ENCODE data around the gene VEPH1. TPM values are rescaled to one million over a fixed set of nuclear protein-coding genes. Genes with fewer than 3 reads are reported as not detected.

The VEPH1 gene
- total RNA-seq, 1 donor from 2014 or later, result 139 TPM

DNA sequence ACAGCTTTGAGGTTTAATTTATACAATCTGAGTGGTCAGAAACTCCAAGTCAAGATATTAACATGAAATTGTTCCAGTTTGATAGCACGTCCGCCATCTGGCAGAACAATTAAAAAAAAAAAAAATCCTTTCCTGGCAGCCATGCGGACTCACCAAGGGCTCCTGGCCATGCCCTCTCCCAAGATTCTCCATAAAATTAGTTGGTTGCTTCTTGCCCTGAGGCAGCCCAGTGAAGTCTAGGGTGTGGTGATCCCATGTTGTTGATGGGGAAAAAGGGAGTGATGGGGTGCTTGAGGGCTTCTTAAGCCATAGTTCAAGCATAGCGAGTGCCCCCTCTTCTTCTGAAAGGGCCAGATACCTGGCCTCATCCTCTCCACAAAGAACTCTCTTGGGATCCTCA is 261.6 kb downstream of the VEPH1 start:
- Histone ChIP-seq H3K27me3 (no peaks in the 10 kb centered on the region), H3K4me1 (no peaks in the 10 kb centered on the region), H3K36me3 (no peaks in the 10 kb centered on the region), H3K27ac (no peak overlapping the region), H3K9me3 (no peaks in the 10 kb centered on the region), H3K4me3 (no peak overlapping the region)
- ATAC-seq, result no peak
- no peak for DNase-seq
- intact Hi-C loops (cut with DNase I), result no loop called here
- TF ChIP-seq, protein P1, sequence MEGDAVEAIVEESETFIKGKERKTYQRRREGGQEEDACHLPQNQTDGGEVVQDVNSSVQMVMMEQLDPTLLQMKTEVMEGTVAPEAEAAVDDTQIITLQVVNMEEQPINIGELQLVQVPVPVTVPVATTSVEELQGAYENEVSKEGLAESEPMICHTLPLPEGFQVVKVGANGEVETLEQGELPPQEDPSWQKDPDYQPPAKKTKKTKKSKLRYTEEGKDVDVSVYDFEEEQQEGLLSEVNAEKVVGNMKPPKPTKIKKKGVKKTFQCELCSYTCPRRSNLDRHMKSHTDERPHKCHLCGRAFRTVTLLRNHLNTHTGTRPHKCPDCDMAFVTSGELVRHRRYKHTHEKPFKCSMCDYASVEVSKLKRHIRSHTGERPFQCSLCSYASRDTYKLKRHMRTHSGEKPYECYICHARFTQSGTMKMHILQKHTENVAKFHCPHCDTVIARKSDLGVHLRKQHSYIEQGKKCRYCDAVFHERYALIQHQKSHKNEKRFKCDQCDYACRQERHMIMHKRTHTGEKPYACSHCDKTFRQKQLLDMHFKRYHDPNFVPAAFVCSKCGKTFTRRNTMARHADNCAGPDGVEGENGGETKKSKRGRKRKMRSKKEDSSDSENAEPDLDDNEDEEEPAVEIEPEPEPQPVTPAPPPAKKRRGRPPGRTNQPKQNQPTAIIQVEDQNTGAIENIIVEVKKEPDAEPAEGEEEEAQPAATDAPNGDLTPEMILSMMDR (IDR thresholded peaks at IDR 0.05), result no peak

DNA sequence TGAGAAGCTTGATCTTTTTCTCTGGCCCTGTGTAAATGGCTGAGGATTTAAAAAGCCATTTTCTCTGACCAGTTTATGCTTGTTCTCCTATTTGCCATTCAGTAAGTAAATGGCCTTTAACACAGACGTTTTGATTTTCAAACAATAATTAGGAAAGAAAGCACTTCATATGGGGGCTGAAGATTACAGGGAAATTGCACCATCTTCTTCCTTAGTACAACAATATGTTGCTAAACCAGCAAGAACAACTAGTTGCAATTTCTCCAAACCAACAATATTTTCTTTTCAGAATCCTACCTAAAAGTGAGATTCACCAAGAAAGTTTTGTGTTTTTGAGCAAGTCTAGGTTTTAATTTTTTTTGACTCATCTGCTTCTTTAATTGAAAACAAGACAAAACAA is 262.8 kb downstream of the VEPH1 start:
- Histone ChIP-seq H3K4me3 (no peak overlapping the region), H3K27ac (peak overlapping the region; percentile 27), H3K9me3 (no peaks in the 10 kb centered on the region), H3K36me3 (no peaks in the 10 kb centered on the region), H3K27me3 (no peaks in the 10 kb centered on the region), H3K4me1 (no peaks in the 10 kb centered on the region)
- TF ChIP-seq, protein P1 (IDR thresholded peaks at IDR 0.05), result no peak
- ATAC-seq, result peak; percentile 27
- DNase-seq, result no peak
- intact Hi-C loops (cut with DNase I), result no loop called here

DNA sequence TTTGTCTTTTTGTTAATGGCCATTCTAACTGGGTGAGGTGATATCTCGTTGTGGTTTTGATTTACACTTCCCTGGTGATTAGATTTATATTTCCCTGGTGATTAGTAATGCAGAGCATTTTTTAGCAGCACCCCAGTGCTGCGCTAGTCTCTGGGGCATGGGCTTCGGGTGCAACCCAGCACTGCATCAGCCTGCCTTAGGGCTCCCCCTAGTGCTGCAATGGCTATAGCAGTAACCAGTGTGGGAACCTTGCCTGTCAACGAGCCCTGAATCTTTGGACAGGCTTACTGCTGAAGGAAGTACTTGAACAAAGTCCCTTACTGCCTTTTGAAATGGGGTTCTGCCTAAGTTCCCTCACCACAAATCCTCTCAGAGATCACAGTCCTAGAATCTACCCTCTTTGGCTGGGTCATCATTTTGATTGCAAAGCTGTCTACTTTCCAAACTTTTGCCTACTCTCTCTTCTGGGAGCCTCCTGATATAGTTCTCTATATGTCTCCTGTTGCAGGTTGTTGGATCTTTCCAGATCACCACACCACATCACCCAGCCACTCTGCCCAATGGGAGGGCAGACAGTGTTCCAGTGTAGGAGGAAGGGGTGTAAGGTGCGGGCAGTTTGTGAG is 264.0 kb downstream of the VEPH1 start:
- intact Hi-C loops (cut with DNase I), result no loop called here
- ATAC-seq, result peak; percentile 99

DNA sequence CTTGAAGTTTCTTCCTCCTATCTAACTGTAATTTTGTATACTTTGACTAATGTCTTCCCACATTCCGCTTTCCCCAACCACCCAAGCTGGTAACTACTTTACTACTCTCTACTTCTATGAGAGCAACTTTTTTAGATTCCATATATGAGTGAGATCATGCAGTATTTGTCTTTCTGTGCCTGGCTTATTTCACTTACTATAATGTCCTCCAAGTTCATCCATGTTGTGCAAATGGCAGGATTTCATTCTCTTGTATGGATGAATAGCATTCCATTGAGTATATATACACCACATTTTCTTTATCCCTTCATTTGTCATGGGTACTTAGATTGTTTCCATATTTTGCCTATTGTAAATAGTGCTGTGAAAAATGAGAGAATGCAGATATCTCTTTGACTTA is 264.8 kb downstream of the VEPH1 start:
- H3K36me3 ChIP-seq, result no peaks in the 10 kb centered on the region
- H3K27ac ChIP-seq, result no peak overlapping the region
- DNase-seq, result no peak
- no peak for ATAC-seq
- intact Hi-C loops (cut with DNase I), result no loop called here
- no peaks in the 10 kb centered on the region for H3K9me3 ChIP-seq
- no peak overlapping the region for H3K4me3 ChIP-seq
- no peaks in the 10 kb centered on the region for H3K27me3 ChIP-seq
- TF ChIP-seq, protein P1 (IDR thresholded peaks at IDR 0.05), result no peak
- no peaks in the 10 kb centered on the region for H3K4me1 ChIP-seq

More for the DNA sequence above, 264.0 kb downstream of the VEPH1 start:
- Histone ChIP-seq H3K4me1 (no peaks in the 10 kb centered on the region), H3K27me3 (no peaks in the 10 kb centered on the region), H3K36me3 (no peaks in the 10 kb centered on the region), H3K27ac (peak overlapping the region; percentile 27), H3K4me3 (no peak overlapping the region), H3K9me3 (no peaks in the 10 kb centered on the region)
- TF ChIP-seq, protein P1 (IDR thresholded peaks at IDR 0.05), result peak; percentile 84
- peak; percentile 84 for DNase-seq

DNA sequence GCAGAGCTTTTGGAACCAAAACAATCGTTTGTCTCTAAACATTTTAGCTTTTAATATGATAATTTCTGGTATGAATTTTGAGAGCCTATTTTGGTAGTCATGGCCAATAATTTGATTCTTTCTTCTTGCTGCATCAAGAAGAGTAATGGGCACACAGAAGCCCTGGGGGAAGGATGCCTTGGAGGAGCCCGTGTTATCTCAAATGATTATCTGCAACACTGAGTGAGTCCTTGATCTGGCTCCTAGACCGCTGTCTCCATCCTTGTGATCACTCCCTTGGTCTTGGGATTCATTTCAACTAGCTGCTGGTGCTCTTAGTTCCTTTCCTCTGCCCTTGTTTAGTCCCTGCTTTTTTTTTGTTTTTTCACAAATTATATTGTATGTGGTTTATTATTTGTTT is 265.3 kb downstream of the VEPH1 start:
- no peaks in the 10 kb centered on the region for H3K27me3 ChIP-seq
- H3K4me3 ChIP-seq, result no peak overlapping the region
- intact Hi-C loops (cut with DNase I), result no loop called here
- no peaks in the 10 kb centered on the region for H3K36me3 ChIP-seq
- H3K4me1 ChIP-seq, result no peaks in the 10 kb centered on the region
- no peak overlapping the region for H3K27ac ChIP-seq
- ATAC-seq (no peak), DNase-seq (no peak)
- no peaks in the 10 kb centered on the region for H3K9me3 ChIP-seq
- TF ChIP-seq, protein P1 (IDR thresholded peaks at IDR 0.05), result no peak

DNA sequence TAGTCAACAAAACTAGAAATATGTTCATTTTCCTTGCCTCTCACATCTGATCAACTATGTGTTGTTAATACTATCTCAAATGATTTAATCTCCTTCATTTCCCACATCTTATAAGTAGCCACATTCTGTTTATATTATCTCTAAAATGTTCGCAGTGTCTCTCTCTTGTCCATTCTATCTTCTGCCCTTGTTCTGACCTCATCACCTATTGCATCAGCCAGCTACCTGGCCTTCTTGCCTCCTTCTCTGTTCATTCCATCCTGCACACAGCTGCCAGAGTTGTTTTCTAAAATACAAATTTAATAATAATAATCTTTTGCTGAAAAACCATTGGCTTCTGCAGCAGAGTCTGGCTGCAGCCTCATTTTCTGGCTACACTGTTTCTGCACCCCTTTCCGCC is 267.9 kb downstream of the VEPH1 start:
- Histone ChIP-seq H3K9me3 (no peaks in the 10 kb centered on the region), H3K4me3 (no peak overlapping the region), H3K27me3 (no peaks in the 10 kb centered on the region), H3K4me1 (no peaks in the 10 kb centered on the region), H3K27ac (no peak overlapping the region), H3K36me3 (no peaks in the 10 kb centered on the region)
- intact Hi-C loops (cut with DNase I), result no loop called here
- ATAC-seq, result no peak
- TF ChIP-seq, protein P1 (IDR thresholded peaks at IDR 0.05), result no peak
- DNase-seq, result no peak
